GM19238 (cell line): ENCODE results near the gene PRKAR1B.

ENCODE experiments used
- DNase-seq: peaks from one replicate; pipeline ENCODE4 v3.0.0; 2011; ENCODE audit warnings: low spot score; ENCODE audit not compliant: insufficient read length

PRKAR1B gene

GRCh38 chr7:741191-741671 lies 14.2 kb upstream of the PRKAR1B start:
- DNase-seq, result no peak

GRCh38 chr7:739983-740942 lies 13.2 kb upstream of the PRKAR1B start:
- DNase-seq, result no peak

- no peak for DNase-seq
These were observed 12.4 kb upstream of the PRKAR1B start for GRCh38 chr7:739455-739982.

DNA sequence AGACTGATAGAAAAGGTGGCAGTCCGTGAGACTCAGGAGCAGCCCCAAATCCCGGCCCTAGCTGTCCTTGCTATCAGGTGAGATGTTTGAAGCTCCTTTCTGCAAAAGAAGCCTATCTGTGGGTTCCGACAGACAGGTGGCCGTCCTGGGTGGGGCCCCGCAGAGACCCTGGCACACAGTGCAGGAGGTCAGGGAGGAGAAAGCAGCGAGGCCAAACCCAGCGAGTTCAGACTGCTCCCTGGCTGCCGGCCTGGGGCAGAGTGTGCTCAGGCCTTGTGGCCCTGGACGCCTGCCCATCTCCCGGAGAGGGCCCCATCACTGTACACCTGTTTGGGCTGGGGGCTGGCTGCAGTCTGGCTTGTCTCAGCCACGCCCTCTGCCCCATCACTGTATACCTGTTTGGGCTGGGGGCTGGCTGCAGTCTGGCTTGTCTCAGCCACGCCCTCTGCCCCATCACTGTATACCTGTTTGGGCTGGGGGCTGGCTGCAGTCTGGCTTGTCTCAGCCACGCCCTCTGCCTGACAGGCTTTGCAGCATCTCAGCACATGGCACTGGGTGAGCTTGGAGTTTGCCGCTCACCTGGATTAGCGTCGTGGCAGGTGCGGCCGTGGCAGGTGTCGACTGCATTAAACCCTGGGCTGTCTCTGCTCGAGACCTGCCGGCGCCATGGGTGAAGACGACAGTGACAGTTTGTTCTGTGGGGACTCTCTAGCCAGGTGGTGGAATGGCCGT lies 11.8 kb upstream of the PRKAR1B start:
- DNase-seq, result no peak

DNA sequence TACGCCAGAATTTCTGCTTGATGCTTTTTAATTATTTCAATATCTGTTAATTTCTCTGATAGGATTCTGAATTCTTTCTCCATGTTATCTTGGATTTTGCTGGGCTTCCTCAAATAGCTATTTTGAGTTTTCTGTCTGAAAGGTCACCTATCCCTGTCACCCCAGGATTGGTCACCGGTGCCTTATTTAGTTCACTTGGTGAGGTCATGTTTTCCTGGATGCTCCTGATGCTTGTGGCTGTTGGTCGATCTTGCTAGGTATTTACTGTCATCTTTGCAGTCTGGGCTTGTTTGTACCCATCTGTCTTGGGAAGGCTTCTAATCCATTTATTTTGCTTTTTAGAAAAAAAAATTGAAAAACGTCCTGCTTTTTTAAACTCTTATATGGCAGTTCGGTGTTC lies 11.2 kb upstream of the PRKAR1B start:
- no peak for DNase-seq

DNA sequence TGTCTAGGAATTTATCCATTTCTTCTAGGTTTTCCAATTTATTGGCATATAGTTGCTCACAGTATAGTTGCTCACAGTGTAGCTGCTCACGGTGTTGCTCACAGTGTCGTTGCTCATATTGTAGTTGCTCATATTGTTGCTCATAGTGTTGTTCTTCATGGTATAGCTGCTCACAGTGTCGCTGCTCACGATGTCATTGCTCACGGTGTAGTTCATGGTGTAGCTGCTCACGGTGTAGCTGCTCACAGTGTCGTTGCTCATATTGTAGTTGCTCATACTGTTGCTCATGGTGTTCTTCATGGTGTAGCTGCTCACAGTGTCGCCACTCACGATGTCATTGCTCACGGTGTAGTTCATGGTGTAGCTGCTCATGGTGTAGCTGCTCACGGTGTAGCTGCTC lies 7.7 kb upstream of the PRKAR1B start:
- no peak for DNase-seq

DNA sequence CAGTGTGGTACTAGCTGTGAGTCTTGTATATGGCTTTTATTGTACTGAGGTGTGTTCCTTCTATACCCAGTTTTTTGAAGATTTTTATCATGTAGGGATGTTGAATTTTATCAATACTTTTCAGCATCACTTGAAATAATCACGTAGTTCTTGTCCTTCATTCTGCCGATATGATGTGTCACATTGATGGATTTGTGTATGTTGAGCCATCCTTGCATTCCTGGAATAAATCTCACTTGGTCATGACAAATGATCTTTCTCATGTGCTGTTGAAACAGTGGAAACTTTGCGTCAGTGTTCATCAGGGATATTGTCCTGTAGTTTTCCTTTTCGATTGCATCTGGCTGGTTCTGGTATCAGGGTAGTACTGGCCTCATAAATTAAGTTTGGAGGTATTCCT lies 7.1 kb upstream of the PRKAR1B start:
- DNase-seq, result no peak

DNA sequence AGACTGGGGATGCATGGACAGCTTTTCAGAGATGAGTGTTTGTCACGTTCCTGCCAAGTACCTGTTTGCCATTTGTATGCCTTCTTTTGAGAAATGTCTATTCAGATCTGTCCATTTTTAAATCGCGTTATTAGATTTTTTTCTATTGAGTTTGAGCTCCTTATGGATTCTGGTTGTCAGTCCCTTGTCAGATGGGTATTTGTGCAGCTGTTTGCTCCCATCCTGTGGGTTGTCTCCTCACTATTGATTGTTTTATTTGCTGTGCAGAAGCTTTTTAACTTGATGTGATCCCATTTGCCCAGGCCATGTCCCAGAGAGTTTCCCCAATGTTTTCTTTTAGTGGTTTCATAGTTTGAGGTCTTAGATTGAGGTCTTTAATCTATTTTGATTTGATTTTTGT lies 5.5 kb upstream of the PRKAR1B start:
- DNase-seq, result no peak

DNA sequence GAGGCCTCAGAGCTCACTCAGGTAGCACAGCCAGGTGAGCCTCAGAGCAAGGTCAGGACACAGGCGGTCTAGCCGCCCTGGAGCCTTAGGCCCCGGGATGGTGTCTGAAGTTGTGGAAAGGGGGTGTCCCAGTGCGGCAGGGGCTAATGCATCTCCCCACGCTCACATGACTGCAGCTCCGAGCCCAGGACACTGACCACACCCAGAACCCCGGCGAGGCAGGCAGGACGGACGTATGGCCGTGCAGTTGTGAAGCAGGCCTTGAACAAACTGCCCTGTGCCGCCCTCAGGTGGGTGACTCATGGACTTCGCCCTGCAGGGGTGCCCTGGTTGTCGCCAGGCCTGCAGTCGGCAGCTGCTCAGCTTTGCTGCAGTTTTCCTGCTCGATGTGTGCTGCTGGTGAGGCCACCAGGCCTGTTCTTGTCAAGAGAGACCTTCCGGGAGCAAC lies 5.0 kb upstream of the PRKAR1B start:
- no peak for DNase-seq

GRCh38 chr7:731440-732085 lies 4.5 kb upstream of the PRKAR1B start:
- DNase-seq, result no peak

DNA sequence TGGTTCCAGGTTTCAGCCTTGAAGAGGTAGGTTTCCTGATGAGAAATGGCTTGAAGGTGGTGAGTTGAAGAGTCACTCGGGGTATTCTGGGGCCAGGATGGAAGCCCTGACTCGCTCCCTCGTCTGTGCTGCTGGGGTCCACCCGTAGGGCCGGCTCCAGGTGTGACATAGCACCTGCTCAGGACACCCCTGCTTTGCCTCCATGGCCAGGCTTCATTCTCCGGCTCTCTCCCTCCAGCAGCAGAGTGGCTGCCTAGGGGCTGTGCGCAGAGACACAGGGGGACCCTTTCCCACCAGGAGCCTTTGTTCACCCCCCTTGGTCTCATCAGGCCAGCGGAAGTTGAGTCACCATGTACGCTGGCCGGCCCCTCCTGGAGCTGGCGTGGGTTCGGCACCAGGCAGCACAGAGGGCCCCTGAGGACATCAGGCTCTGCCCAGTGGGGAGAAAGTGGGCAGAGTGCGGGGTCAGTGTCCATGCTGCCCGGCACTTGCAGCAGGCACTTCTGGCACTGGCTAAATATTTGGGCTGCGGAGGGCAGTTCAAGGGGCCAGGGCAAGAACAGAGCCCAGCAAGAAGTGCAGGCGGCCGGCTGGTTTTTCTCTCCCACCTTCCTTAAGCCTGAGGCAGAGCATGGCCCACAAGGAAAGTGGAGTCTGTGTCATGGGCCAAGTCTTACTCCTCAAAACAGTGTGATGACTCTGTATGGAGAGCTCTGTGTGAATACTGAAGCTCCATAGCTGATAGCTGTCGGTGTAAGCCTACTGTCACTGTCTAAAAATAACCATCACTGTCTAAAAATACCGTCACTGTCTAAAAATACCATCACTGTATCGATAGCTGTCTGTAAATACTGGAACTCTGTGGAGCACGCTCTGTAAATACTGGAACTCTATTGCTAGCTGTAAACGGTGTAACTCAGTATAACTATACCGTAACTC lies 3.7 kb upstream of the PRKAR1B start:
- DNase-seq, result no peak

DNA sequence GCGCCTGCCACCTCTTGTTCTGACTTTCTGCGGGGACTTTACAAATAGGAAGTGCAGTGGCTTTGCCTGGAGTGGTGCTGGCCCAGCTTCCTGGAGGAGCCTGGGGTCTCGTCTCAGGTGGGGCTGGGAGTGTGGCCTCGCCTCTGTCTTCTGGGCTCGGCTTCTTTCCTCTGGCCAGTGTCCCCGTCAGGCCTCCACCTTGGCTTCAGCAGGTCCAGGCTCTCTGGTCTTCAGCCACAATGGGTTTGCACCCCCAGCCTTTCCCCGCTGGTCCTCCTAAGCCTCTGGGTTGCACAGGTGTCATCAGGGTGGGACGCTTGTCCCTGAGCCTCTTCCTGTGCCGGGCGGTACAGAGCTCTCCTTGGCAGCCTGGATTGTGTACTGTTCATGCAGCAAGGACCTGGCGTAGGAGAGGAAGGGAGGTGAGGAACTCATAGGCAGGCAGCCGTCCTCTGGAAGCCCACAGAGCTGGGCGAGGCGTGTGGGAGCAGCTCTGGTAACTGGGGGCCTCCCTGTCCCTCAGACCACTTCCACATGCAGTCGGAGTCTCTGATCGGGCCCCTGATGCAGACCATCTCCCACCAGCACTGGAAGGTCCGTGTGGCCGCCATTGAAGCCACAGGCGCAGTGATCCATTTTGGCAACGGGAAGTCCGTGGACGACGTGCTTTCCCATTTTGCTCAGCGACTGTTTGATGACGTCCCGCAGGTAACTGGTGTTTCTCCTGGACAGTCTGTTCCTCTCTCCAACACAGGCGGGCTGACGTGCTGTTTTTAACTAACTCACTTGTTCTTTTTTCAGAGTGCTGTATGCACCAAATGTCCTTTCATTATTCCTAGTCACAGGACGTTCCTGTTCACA lies 2.3 kb upstream of the PRKAR1B start:
- no peak for DNase-seq

GRCh38 chr7:728602-729001 lies 1.5 kb upstream of the PRKAR1B start:
- no peak for DNase-seq

- DNase-seq, result no peak
These were observed 852 bp upstream of the PRKAR1B start for GRCh38 chr7:727806-728460.

- DNase-seq, result no peak
These were observed 302 bp downstream of the PRKAR1B start for GRCh38 chr7:726854-727103.

GRCh38 chr7:726084-726853 lies 812 bp downstream of the PRKAR1B start, which contains the start of gene DNAAF5:
DNAAF5 (plus strand) TSS chr7:726699; CDS start chr7:726721, 22 bp downstream.
- DNase-seq, result peak; percentile 95

- DNase-seq, result no peak
These were observed 1.7 kb downstream of the PRKAR1B start for GRCh38 chr7:725223-726005.

- no peak for DNase-seq
These were observed 2.8 kb downstream of the PRKAR1B start for GRCh38 chr7:724298-724697.
